IPS DF 6.9 (cell line): ENCODE data around the gene IVNS1ABP.
"Not testable (repeated sequence)": the region's sequence is repeated elsewhere in the genome, so short reads cannot be mapped to it uniquely, and the experiment has no call there.

Experiments used
- DNase-seq: peaks from one replicate; pipeline ENCODE4 v3.0.0-alpha.2; 2013; ENCODE audit warnings: low read depth, low spot score
- H3K27ac ChIP-seq: one replicate; pipeline ENCODE4 v1.5.1; 2013; ENCODE audit warnings: low read length, control low read depth
- H3K27me3 ChIP-seq: 2 replicates; pipeline ENCODE4 v1.6.1; 2013; ENCODE audit warnings: mild to moderate bottlenecking, low read length; ENCODE audit not compliant: control insufficient read depth, insufficient read depth
- H3K36me3 ChIP-seq: 2 replicates; pipeline ENCODE4 v1.6.1; 2013; ENCODE audit warnings: low read length; ENCODE audit not compliant: control insufficient read depth, insufficient read depth
- H3K4me1 ChIP-seq: 2 replicates; pipeline ENCODE4 v1.6.1; 2013; ENCODE audit warnings: low read length; ENCODE audit not compliant: control insufficient read depth, insufficient read depth
- H3K4me3 ChIP-seq: 2 replicates; pipeline ENCODE4 v1.5.1; 2013; ENCODE audit warnings: mild to moderate bottlenecking, low read length
- H3K9me3 ChIP-seq: 2 replicates; pipeline ENCODE4 v1.6.1; 2013; ENCODE audit warnings: low read length, inconsistent platforms; ENCODE audit not compliant: control insufficient read depth, insufficient read depth
- WGBS: extraction: QIAGEN DNeasy Blood & Tissue Kit; methylation state at CpG from one replicate; pipeline ENCODE4 v1.1.7; 2013; ENCODE audit warnings: mixed read lengths, missing lambda C conversion rate; ENCODE audit not compliant: insufficient read length, insufficient coverage; 5-methylcytosine and 5-hydroxymethylcytosine counted together

Gene IVNS1ABP

DNA sequence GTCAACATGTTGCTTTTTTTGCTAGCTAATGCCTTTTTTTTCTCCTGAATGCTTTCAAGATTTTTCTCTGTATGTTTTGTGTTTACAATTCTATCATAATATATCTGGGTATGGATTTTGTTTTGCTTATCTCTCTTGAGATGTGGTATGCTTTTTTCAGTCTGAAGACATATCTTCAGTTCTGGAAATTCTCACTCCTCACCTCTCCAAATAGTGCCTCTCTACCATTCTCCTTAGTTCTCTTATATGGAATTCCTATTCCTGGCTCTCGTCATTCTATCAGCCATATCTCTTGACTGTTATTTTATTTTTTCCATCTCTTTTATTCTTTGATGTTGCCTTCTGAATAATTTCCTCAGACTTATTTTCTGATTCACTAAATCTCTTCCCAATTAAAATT lies 58.4 kb downstream of the IVNS1ABP start:
- no peaks in the 10 kb centered on the region for H3K36me3 ChIP-seq
- H3K4me3 ChIP-seq = no peak overlapping the region
- H3K27ac ChIP-seq = no peak overlapping the region
- no peaks in the 10 kb centered on the region for H3K9me3 ChIP-seq
- WGBS = no CpG with 5 or more reads among the region's 1 CpG
- no peak for DNase-seq
- H3K4me1 ChIP-seq = no peaks in the 10 kb centered on the region
- no peaks in the 10 kb centered on the region for H3K27me3 ChIP-seq

DNA sequence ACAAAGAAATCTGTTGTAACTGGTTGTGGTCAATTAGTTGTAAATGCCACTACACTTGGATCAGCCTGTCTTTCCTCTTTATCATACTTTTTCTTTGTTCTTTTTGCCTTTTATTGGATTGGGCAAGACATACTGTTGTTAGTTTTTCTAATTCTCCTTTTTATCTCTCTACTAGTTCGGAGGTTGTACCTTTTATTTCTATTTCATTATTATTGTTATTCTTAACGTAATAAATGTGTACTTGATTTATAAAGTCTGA lies 59.2 kb downstream of the IVNS1ABP start:
- H3K9me3 ChIP-seq = no peaks in the 10 kb centered on the region
- DNase-seq = no peak
- no peak overlapping the region for H3K4me3 ChIP-seq
- H3K4me1 ChIP-seq = no peaks in the 10 kb centered on the region
- H3K27ac ChIP-seq = no peak overlapping the region
- H3K36me3 ChIP-seq = no peaks in the 10 kb centered on the region
- no CpG with 5 or more reads among the region's 2 CpGs for WGBS
- no peaks in the 10 kb centered on the region for H3K27me3 ChIP-seq

DNA sequence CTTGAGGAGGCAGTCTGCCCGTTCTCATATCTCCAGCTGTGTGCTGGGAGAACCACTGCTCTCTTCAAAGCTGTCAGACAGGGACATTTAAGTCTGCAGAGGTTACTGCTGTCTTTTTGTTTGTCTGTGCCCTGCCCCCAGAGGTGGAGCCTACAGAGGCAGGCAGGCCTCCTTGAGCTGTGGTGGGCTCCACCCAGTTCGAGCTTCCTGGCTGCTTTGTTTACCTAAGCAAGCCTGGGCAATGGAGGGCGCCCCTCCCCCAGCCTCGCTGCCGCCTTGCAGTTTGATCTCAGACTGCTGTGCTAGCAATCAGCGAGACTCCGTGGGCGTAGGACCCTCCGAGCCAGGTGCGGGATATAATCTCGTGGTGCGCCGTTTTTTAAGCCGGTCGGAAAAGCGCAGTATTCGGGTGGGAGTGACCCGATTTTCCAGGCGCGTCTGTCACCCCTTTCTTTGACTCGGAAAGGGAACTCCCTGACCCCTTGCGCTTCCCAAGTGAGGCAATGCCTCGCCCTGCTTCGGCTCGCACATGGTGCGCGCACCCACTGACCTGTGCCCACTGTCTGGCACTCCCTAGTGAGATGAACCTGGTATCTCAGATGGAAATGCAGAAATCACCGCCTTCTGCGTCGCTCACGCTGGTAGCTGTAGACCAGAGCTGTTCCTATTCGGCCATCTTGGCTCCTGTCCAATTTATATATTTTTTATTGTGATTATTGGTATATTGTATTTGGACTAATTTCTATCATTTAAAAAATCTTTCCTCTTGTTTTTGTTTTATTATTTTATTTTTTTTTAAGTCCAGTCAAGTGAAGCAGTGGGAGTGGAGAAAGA lies 59.7 kb downstream of the IVNS1ABP start:
- H3K27ac ChIP-seq, H3K4me1 ChIP-seq, H3K27me3 ChIP-seq, DNase-seq, H3K9me3 ChIP-seq, H3K4me3 ChIP-seq, H3K36me3 ChIP-seq: not testable (repeated sequence)
- WGBS = no CpG with 5 or more reads among the region's 32 CpGs

DNA sequence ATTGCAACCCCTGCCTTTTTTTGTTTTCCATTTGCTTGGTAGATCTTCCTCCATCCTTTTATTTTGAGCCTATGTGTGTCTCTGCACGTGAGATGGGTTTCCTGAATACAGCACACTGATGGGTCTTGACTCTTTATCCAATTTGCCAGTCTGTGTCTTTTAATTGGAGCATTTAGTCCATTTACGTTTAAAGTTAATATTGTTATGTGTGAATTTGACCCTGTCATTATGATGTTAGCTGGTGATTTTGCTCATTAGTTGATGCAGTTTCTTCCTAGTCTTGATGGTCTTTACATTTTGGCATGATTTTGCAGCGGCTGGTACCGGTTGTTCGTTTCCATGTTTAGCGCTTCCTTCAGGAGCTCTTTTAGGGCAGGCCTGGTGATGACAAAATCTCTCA lies 61.4 kb downstream of the IVNS1ABP start:
- not testable (repeated sequence) for DNase-seq, H3K27me3 ChIP-seq, H3K9me3 ChIP-seq, H3K36me3 ChIP-seq, H3K27ac ChIP-seq, H3K4me1 ChIP-seq, H3K4me3 ChIP-seq
- WGBS = no CpG with 5 or more reads among the region's 6 CpGs

DNA sequence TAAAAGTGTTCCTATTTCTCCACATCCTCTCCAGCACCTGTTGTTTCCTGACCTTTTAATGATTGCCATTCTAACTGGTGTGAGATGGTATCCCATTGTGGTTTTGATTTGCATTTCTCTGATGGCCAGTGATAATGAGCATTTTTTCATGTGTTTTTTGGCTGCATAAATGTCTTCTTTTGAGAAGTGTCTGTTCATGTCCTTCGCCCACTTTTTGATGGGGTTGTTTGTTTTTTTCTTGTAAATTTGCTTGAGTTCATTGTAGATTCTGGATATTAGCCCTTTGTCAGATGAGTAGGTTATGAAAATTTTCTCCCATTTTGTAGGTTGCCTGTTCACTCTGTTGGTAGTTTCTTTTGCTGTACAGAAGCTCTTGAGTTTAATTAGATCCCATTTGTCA lies 64.6 kb downstream of the IVNS1ABP start:
- not testable (repeated sequence) for DNase-seq
- no CpG with 5 or more reads among the region's 1 CpG for WGBS

DNA sequence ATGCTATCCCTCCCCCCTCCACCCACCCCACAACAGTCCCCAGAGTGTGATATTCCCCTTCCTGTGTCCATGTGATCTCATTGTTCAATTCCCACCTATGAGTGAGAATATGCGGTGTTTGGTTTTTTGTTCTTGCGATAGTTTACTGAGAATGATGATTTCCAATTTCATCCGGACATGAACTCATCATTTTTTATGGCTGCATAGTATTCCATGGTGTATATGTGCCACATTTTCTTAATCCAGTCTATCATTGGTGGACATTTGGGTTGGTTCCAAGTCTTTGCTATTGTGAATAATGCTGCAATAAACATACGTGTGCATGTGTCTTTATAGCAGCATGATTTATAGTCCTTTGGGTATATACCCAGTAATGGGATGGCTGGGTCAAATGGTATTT lies 65.1 kb downstream of the IVNS1ABP start:
- H3K4me1 ChIP-seq, H3K27me3 ChIP-seq, H3K27ac ChIP-seq, H3K9me3 ChIP-seq, H3K4me3 ChIP-seq, DNase-seq, H3K36me3 ChIP-seq: not testable (repeated sequence)
- WGBS = no CpG with 5 or more reads among the region's 4 CpGs

More for the DNA sequence above, 64.6 kb downstream of the IVNS1ABP start:
- not testable (repeated sequence) for H3K27ac ChIP-seq, H3K9me3 ChIP-seq, H3K36me3 ChIP-seq, H3K4me3 ChIP-seq, H3K27me3 ChIP-seq, H3K4me1 ChIP-seq

DNA sequence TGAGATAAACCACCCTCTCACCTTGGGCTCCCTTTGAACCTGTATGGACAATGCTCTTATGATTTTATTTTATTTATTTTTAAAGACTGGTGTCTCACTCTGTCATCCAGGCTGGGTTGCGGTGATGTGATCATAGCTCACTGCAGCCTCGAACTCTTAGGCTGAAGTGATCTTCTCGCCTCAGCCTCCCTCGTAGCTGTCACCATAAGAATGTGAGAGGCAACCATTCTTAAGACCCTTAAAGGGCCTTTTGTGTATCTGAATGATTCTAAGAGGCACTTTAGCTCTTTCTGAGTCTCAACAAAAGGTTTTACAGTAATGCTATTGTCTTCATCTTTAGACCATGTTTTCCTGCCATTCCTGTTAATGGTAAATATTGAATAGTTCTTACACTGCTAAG lies 67.0 kb downstream of the IVNS1ABP start:
- DNase-seq = no peak
- H3K4me3 ChIP-seq = no peak overlapping the region
- no peaks in the 10 kb centered on the region for H3K4me1 ChIP-seq
- no CpG with 5 or more reads among the region's 4 CpGs for WGBS
- H3K27me3 ChIP-seq = no peaks in the 10 kb centered on the region
- no peaks in the 10 kb centered on the region for H3K9me3 ChIP-seq
- H3K27ac ChIP-seq = no peak overlapping the region
- H3K36me3 ChIP-seq = no peaks in the 10 kb centered on the region

DNA sequence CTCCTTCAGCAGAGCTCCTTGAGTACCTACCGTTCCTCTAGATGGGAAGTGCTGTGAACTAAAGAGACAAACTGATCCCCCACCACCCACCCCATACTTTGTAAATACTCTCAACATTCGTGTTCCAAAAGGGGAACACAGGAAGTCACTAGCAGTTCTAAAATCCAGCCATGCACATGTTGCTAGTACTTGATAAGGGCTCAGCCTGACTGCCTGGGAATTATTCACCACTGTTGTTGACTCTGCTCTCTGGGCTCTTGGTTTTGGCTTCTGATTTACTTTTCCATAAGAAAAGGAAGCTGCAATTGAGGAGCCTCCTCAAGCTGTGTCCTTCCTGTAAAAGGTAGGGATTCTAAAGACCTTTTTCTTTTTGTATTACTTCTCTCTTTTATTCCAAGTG lies 67.5 kb downstream of the IVNS1ABP start:
- H3K4me3 ChIP-seq = no peak overlapping the region
- no peaks in the 10 kb centered on the region for H3K4me1 ChIP-seq
- H3K27me3 ChIP-seq = no peaks in the 10 kb centered on the region
- no peak for DNase-seq
- whole genome bisulfite sequencing = no CpG with 5 or more reads among the region's 2 CpGs
- H3K36me3 ChIP-seq = no peaks in the 10 kb centered on the region
- H3K27ac ChIP-seq = no peak overlapping the region
- no peaks in the 10 kb centered on the region for H3K9me3 ChIP-seq
